Nephron (organoid): Measurements from ENCODE around the gene CAMTA1.

Source experiments
- H3K27ac Mint-ChIP-seq, 3 experiments: 2 replicates each; pipeline ENCODE4 v1.8.0; 2020; ENCODE audit warnings: mixed read lengths in 3 of 3, mild to moderate bottlenecking in 2 of 3, moderate library complexity in 1 of 3
- H3K27me3 Mint-ChIP-seq: 2 replicates; pipeline ENCODE4 v1.8.0; 2021; ENCODE audit warnings: low read depth, mild to moderate bottlenecking, moderate library complexity, mixed read lengths
- H3K36me3 Mint-ChIP-seq: 2 replicates; pipeline ENCODE4 v1.8.0; 2020; ENCODE audit warnings: low read depth, mixed read lengths
- H3K4me1 Mint-ChIP-seq: 2 replicates; pipeline ENCODE4 v1.8.0; 2020; ENCODE audit warnings: mixed read lengths
- H3K4me3 Mint-ChIP-seq, 3 experiments: 2 replicates each; pipeline ENCODE4 v1.8.0; 2020; ENCODE audit warnings: mild to moderate bottlenecking in 3 of 3, mixed read lengths in 3 of 3, moderate library complexity in 2 of 3
- H3K9me3 Mint-ChIP-seq: 2 replicates; pipeline ENCODE4 v1.8.0; 2020; ENCODE audit warnings: mixed read lengths
- TF ChIP-seq, protein P1 (sequence below), 3 experiments: fragments of 200-600 bp; sonication (generic); IDR thresholded peaks; one replicate each; pipeline ENCODE4 v1.5.0; 2021; ENCODE audit warnings: antibody characterized with exemption in 3 of 3; ENCODE audit not compliant: unreplicated experiment in 3 of 3

The CAMTA1 gene

GRCh38 chr1:7674972-7675371 is 889.7 kb downstream of the CAMTA1 start:
- no peaks in the 10 kb centered on the region for H3K36me3 Mint-ChIP-seq
- no peaks in the 10 kb centered on the region for H3K9me3 Mint-ChIP-seq
- peaks cover 5% of the 10 kb centered on the region for H3K4me1 Mint-ChIP-seq
- H3K4me3 Mint-ChIP-seq: no peak overlapping the region
- H3K27ac Mint-ChIP-seq: no peak overlapping the region
- TF ChIP-seq, protein P1, sequence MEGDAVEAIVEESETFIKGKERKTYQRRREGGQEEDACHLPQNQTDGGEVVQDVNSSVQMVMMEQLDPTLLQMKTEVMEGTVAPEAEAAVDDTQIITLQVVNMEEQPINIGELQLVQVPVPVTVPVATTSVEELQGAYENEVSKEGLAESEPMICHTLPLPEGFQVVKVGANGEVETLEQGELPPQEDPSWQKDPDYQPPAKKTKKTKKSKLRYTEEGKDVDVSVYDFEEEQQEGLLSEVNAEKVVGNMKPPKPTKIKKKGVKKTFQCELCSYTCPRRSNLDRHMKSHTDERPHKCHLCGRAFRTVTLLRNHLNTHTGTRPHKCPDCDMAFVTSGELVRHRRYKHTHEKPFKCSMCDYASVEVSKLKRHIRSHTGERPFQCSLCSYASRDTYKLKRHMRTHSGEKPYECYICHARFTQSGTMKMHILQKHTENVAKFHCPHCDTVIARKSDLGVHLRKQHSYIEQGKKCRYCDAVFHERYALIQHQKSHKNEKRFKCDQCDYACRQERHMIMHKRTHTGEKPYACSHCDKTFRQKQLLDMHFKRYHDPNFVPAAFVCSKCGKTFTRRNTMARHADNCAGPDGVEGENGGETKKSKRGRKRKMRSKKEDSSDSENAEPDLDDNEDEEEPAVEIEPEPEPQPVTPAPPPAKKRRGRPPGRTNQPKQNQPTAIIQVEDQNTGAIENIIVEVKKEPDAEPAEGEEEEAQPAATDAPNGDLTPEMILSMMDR (IDR thresholded peaks at IDR 0.05; ENCODE audit: unreplicated experiment in 3 of 3): no peak
- H3K27me3 Mint-ChIP-seq: peaks cover 12% of the 10 kb centered on the region

DNA sequence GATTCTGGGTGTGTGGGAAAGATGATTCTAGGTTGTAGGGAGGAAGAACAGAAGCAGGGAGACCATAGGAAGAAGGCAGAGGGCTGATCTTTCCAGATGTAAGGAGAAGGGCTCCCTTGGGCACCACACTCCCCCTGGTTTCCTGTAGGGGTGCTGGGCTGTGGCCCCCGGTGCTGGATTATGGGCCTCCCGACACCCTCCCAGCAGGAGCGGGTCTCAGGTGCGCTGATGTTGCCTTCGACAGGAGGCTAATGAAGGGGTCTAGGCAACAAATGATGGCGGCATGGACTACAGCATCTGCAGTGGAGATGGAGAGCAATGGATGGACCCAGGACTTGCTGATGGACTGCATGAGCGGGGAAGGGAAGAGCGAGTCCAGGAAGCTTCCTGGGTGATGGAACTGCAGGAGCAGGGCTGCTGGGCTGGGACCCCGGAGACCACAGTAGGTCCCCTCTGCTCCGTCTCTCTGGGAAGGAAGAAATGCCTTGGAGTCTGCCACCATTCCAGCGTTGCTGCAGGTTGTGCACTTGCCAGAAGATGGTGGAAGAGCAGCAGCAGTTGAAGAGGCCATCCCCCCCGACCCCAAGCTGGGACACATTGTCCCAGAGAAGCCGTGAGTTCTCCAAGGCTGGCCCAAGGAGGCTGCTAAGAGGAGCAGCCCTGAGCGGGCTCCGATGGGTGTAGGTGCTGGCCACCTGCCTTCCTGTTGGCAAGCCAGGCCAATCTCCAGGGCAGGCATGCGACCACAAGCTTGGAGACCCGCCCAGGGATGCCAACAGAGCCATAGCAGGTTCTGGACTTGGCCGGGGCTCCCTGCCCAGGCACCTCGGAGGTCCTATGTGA is 890.4 kb downstream of the CAMTA1 start:
- Mint-ChIP-seq H3K36me3 (no peaks in the 10 kb centered on the region), H3K9me3 (no peaks in the 10 kb centered on the region), H3K4me3 (no peak overlapping the region), H3K4me1 (no peaks in the 10 kb centered on the region), H3K27ac (no peak overlapping the region), H3K27me3 (peaks cover 8% of the 10 kb centered on the region)
- TF ChIP-seq, protein P1 (IDR thresholded peaks at IDR 0.05; ENCODE audit: unreplicated experiment in 3 of 3): no peak

DNA sequence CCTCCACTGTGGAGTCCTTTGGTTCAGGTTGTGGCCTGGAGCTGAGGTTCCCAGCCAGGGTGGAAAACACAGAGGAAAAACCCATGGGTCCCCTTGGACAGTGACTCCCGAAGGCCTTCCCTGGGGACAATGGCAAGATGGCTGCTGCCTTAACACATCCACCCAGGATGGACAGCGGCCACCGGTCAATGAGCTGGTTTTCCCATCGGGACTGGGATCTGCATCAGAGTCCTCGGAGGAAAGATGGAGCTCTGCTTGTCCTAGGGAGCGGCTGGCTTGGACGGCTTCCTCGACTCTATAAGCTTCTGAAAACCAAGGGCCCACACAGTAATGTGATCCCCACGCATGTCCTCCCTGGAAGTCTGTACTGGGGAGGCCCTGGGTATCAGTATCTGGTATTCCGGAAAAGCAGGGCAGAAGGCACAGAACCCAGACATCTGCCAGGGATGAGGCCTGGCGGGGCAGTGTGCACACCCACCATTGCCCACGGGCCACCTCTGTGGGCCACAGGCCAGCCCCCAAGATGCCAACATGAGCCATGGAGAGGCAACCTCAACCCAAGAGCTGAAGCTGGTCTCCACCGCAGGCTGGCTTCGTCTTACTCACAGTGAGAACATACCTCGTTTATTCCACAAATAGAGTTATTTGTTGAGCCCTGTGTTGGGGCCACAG is 891.2 kb downstream of the CAMTA1 start:
- no peaks in the 10 kb centered on the region for H3K9me3 Mint-ChIP-seq
- H3K4me1 Mint-ChIP-seq: no peaks in the 10 kb centered on the region
- H3K27ac Mint-ChIP-seq: no peak overlapping the region
- no peaks in the 10 kb centered on the region for H3K36me3 Mint-ChIP-seq
- TF ChIP-seq, protein P1 (IDR thresholded peaks at IDR 0.05; ENCODE audit: unreplicated experiment in 3 of 3): no peak
- peaks cover 5% of the 10 kb centered on the region for H3K27me3 Mint-ChIP-seq
- H3K4me3 Mint-ChIP-seq: peak overlapping the region in 1 of 3 experiments; percentile 58

- Mint-ChIP-seq H3K27me3 (peaks cover 5% of the 10 kb centered on the region), H3K9me3 (no peaks in the 10 kb centered on the region), H3K36me3 (no peaks in the 10 kb centered on the region), H3K27ac (no peak overlapping the region), H3K4me1 (no peaks in the 10 kb centered on the region), H3K4me3 (peak overlapping the region in 1 of 3 experiments; percentile 38)
- TF ChIP-seq, protein P1 (IDR thresholded peaks at IDR 0.05; ENCODE audit: unreplicated experiment in 3 of 3): no peak
Observed at GRCh38 chr1:7677111-7677510, 891.9 kb downstream of the CAMTA1 start.

GRCh38 chr1:7677815-7678214 is 892.6 kb downstream of the CAMTA1 start:
- Mint-ChIP-seq H3K4me3 (peak overlapping the region in 1 of 3 experiments; percentile 38), H3K27ac (no peak overlapping the region), H3K4me1 (no peaks in the 10 kb centered on the region), H3K9me3 (no peaks in the 10 kb centered on the region), H3K36me3 (no peaks in the 10 kb centered on the region), H3K27me3 (peaks cover 5% of the 10 kb centered on the region)
- TF ChIP-seq, protein P1 (IDR thresholded peaks at IDR 0.05; ENCODE audit: unreplicated experiment in 3 of 3): no peak
